A673 (cell line): ENCODE measurements around the gene ETNK2.

Source experiments
- CTCF ChIP-seq: fragments of 300-800, 200-600 bp; sonication (generic); conservative IDR thresholded peaks from 2 replicates; pipeline ENCODE4 v1.5.1; 2017; ENCODE audit warnings: low read depth, mild to moderate bottlenecking, antibody characterized with exemption, low read length, moderate library complexity, mixed read lengths
- EZH2 ChIP-seq: fragments of 200-600 bp; sonication (generic); IDR thresholded peaks from 2 replicates; pipeline ENCODE4 v1.6.1; 2017; ENCODE audit warnings: borderline replicate concordance, low read depth, mild to moderate bottlenecking, mixed read lengths, antibody characterized with exemption, low read length; ENCODE audit not compliant: poor library complexity, severe bottlenecking

GRCh38 chr1:204186597-204186996, 34.8 kb upstream of the ETNK2 start:
- TF ChIP-seq CTCF: no peak
- no peak for TF ChIP-seq EZH2
